ENCODE measurements around the gene FIP1L1. TPM values are rescaled to one million over a fixed set of nuclear protein-coding genes. Genes with fewer than 3 reads are reported as not detected.
"Not testable (repeated sequence)": the region's sequence is repeated elsewhere in the genome, so short reads cannot be mapped to it uniquely, and the experiment has no call there.

Gene FIP1L1, protein sequence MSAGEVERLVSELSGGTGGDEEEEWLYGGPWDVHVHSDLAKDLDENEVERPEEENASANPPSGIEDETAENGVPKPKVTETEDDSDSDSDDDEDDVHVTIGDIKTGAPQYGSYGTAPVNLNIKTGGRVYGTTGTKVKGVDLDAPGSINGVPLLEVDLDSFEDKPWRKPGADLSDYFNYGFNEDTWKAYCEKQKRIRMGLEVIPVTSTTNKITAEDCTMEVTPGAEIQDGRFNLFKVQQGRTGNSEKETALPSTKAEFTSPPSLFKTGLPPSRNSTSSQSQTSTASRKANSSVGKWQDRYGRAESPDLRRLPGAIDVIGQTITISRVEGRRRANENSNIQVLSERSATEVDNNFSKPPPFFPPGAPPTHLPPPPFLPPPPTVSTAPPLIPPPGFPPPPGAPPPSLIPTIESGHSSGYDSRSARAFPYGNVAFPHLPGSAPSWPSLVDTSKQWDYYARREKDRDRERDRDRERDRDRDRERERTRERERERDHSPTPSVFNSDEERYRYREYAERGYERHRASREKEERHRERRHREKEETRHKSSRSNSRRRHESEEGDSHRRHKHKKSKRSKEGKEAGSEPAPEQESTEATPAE
- total RNA-seq = 118 and 123 TPM in 2 replicates

- Mint-ChIP-seq H3K36me3 (ENCODE audit: low read depth) (peaks cover 13% of the 10 kb centered on the region), H3K27me3 (ENCODE audit: insufficient read depth) (peaks cover 6% of the 10 kb centered on the region), H3K4me3 (peak within 1 kb of the TSS; percentile 92), H3K4me1 (ENCODE audit: low read depth) (peaks cover 46% of the 10 kb centered on the region), H3K9me3 (no peaks in the 10 kb centered on the region), H3K27ac (peak within 1 kb of the TSS; percentile 96)
- intact Hi-C loops (cut with micrococcal nuclease) = loop anchor here (1.0 to 5.0 kb wide), 6 partner anchors 11 to 1533 kb away; partner anchors contain the start of genes CHIC2, RASL11B and SCFD2
- peak; percentile 94 for DNase-seq (ENCODE audit: low spot score)
These were observed at the start of gene FIP1L1 for GRCh38 chr4:53377319-53378170. FIP1L1 (plus strand) TSS chr4:53377641; CDS start chr4:53377839, 198 bp downstream.

- intact Hi-C loops (cut with micrococcal nuclease); H3K27ac Mint-ChIP-seq; H3K27me3 Mint-ChIP-seq (ENCODE audit: insufficient read depth); H3K4me1 Mint-ChIP-seq (ENCODE audit: low read depth); DNase-seq (ENCODE audit: low spot score); H3K36me3 Mint-ChIP-seq (ENCODE audit: low read depth); H3K9me3 Mint-ChIP-seq; H3K4me3 Mint-ChIP-seq: not testable (repeated sequence)
These were observed 42.5 kb upstream of the FIP1L1 start for GRCh38 chr4:53334916-53335315.

DNA sequence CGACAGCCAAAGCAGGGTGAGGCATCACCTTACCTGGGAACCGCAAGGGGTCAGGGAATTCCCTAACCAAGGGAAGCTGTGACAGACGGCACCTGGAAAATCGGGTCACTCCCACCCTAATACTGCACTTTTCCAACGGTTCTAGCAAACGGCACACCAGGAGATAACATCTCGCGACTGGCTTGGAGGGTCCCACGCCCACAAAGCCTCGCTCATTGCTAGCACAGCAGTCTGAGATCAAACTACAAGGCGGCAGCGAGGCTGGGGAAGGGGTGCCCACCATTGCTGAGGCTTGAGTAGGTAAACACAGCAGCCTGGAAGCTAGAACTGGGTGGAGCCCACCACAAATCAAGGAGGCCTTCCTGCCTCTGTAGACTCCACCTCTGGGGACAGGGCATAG lies 37.3 kb upstream of the FIP1L1 start:
- Mint-ChIP-seq H3K36me3 (ENCODE audit: low read depth) (peaks cover 16% of the 10 kb centered on the region), H3K9me3 (peaks cover 15% of the 10 kb centered on the region)
- H3K4me3 Mint-ChIP-seq; H3K4me1 Mint-ChIP-seq (ENCODE audit: low read depth); intact Hi-C loops (cut with micrococcal nuclease); H3K27ac Mint-ChIP-seq; H3K27me3 Mint-ChIP-seq (ENCODE audit: insufficient read depth); DNase-seq (ENCODE audit: low spot score): not testable (repeated sequence)

- DNase-seq (ENCODE audit: low spot score); H3K4me3 Mint-ChIP-seq; H3K27me3 Mint-ChIP-seq (ENCODE audit: insufficient read depth); H3K4me1 Mint-ChIP-seq (ENCODE audit: low read depth); intact Hi-C loops (cut with micrococcal nuclease); H3K27ac Mint-ChIP-seq: not testable (repeated sequence)
- peaks cover 15% of the 10 kb centered on the region for H3K9me3 Mint-ChIP-seq
- H3K36me3 Mint-ChIP-seq (ENCODE audit: low read depth) = peaks cover 36% of the 10 kb centered on the region
These were observed 31.0 kb upstream of the FIP1L1 start for GRCh38 chr4:53346392-53346791.

GRCh38 chr4:53346920-53347852 lies 30.3 kb upstream of the FIP1L1 start:
- Mint-ChIP-seq H3K4me3 (no peak overlapping the region), H3K36me3 (ENCODE audit: low read depth) (peaks cover 39% of the 10 kb centered on the region), H3K9me3 (peaks cover 15% of the 10 kb centered on the region), H3K4me1 (ENCODE audit: low read depth) (no peaks in the 10 kb centered on the region), H3K27me3 (ENCODE audit: insufficient read depth) (no peaks in the 10 kb centered on the region), H3K27ac (no peak overlapping the region)
- intact Hi-C loops (cut with micrococcal nuclease) = no loop called here
- DNase-seq (ENCODE audit: low spot score) = no peak

DNA sequence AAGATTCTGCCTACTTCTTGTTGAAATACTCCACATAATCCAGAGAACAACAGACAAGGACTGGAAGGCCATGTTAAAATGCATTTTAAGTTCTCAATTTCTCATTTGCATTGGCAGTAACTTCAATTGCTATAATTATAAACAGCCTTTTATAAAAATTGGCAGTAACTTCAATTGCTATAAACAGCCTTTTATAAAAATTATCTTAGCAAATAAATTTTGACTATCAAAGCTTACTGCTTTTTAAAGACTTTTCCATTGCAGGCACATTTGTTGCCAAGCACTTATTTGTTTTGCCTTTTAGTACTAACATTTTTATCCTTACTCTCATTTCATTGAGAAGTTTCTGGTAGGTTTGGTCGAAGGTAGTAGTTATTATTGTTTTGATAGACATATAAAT lies 29.4 kb upstream of the FIP1L1 start:
- intact Hi-C loops (cut with micrococcal nuclease) = no loop called here
- no peak for DNase-seq (ENCODE audit: low spot score)
- H3K27me3 Mint-ChIP-seq (ENCODE audit: insufficient read depth) = no peaks in the 10 kb centered on the region
- H3K4me1 Mint-ChIP-seq (ENCODE audit: low read depth) = no peaks in the 10 kb centered on the region
- H3K27ac Mint-ChIP-seq = no peak overlapping the region
- H3K9me3 Mint-ChIP-seq = peaks cover 12% of the 10 kb centered on the region
- H3K4me3 Mint-ChIP-seq = no peak overlapping the region
- H3K36me3 Mint-ChIP-seq (ENCODE audit: low read depth) = peaks cover 41% of the 10 kb centered on the region

- peaks cover 37% of the 10 kb centered on the region for H3K36me3 Mint-ChIP-seq (ENCODE audit: low read depth)
- H3K4me1 Mint-ChIP-seq (ENCODE audit: low read depth) = no peaks in the 10 kb centered on the region
- H3K4me3 Mint-ChIP-seq = no peak overlapping the region
- no peak overlapping the region for H3K27ac Mint-ChIP-seq
- H3K27me3 Mint-ChIP-seq (ENCODE audit: insufficient read depth) = no peaks in the 10 kb centered on the region
- intact Hi-C loops (cut with micrococcal nuclease) = no loop called here
- no peak for DNase-seq (ENCODE audit: low spot score)
- peaks cover 8% of the 10 kb centered on the region for H3K9me3 Mint-ChIP-seq
These were observed 28.4 kb upstream of the FIP1L1 start for GRCh38 chr4:53349091-53349491.

DNA sequence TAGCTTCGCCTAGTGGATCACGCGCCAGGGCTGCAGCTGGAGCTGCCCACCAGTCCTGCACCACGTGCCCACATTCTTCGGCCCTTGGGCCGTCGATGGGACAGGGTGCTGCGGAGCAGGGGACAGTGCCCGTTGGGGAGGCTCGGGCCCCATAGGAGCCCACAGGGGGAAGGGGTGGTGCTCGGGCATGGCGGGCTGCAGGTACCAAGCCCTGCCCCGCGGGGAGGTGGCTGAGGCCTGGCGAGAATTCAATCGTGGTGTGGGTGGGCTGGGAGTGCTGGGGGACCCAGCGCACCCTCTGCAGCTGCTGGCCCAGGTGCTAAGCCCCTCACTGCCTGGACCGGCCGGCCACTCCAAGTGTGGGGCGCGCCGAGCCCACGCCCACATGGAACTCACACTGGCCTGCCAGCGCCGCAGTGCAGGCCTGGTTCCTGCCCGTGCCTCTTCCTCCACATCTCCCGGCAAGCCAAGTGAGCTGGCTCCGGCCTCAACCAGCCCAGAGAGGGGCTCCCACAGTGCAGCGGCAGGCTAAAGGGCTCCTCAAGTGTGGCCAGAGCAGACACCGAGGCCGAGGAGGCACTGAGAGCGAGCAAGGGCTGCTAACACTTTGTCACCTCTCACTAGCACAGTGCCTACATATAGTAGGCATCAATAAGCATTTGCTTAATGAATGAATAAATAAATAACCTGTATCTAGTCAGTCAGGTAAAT lies 23.3 kb upstream of the FIP1L1 start:
- H3K27ac Mint-ChIP-seq = no peak overlapping the region
- H3K4me1 Mint-ChIP-seq (ENCODE audit: low read depth) = peaks cover 9% of the 10 kb centered on the region
- H3K27me3 Mint-ChIP-seq (ENCODE audit: insufficient read depth) = no peaks in the 10 kb centered on the region
- intact Hi-C loops (cut with micrococcal nuclease) = no loop called here
- DNase-seq (ENCODE audit: low spot score) = no peak
- no peaks in the 10 kb centered on the region for H3K9me3 Mint-ChIP-seq
- no peak overlapping the region for H3K4me3 Mint-ChIP-seq
- peaks cover 26% of the 10 kb centered on the region for H3K36me3 Mint-ChIP-seq (ENCODE audit: low read depth)

DNA sequence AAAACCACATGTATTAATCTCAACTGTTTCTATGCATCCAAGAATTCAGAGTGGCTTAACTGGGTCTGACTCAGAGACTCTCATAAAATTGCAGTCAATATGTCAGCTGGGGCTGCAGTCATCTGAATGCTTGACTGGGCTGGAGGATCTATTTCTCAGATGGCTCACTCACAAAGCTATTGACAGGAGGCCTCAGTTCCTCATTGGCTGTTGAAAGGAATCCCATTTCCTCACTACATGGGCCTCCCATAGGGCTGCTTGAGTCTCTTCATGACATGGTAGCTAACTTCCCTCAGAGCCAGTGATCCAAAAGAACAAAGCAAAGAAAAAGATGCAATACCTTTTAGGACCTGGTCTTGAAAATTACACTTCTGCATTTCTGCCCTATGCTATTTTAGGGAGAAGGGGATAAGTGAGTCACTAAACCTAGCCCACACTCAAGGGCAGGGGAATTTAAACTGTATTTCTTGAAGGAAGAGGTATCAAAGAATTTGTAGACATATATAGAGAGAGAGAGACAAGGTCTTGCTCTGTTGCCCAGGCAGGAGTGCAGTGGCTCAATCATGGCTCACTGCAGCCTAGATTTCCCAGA lies 21.4 kb upstream of the FIP1L1 start:
- Mint-ChIP-seq H3K4me3 (no peak overlapping the region), H3K27ac (no peak overlapping the region), H3K9me3 (no peaks in the 10 kb centered on the region), H3K4me1 (ENCODE audit: low read depth) (peaks cover 22% of the 10 kb centered on the region), H3K36me3 (ENCODE audit: low read depth) (peaks cover 25% of the 10 kb centered on the region), H3K27me3 (ENCODE audit: insufficient read depth) (no peaks in the 10 kb centered on the region)
- intact Hi-C loops (cut with micrococcal nuclease) = no loop called here
- DNase-seq (ENCODE audit: low spot score) = no peak

- H3K4me3 Mint-ChIP-seq = no peak overlapping the region
- DNase-seq (ENCODE audit: low spot score) = no peak
- peaks cover 17% of the 10 kb centered on the region for H3K36me3 Mint-ChIP-seq (ENCODE audit: low read depth)
- no peaks in the 10 kb centered on the region for H3K9me3 Mint-ChIP-seq
- no peaks in the 10 kb centered on the region for H3K27me3 Mint-ChIP-seq (ENCODE audit: insufficient read depth)
- H3K27ac Mint-ChIP-seq = no peak overlapping the region
- intact Hi-C loops (cut with micrococcal nuclease) = loop anchor here (10.0 kb wide), 1 partner anchor 707 kb away; the partner anchor contains the start of gene USP46
- H3K4me1 Mint-ChIP-seq (ENCODE audit: low read depth) = peaks cover 41% of the 10 kb centered on the region
These were observed 16.0 kb upstream of the FIP1L1 start for GRCh38 chr4:53361451-53361850.

- peaks cover 17% of the 10 kb centered on the region for H3K36me3 Mint-ChIP-seq (ENCODE audit: low read depth)
- peak overlapping the region; percentile 58 for H3K4me3 Mint-ChIP-seq
- DNase-seq (ENCODE audit: low spot score) = no peak
- no peaks in the 10 kb centered on the region for H3K9me3 Mint-ChIP-seq
- H3K4me1 Mint-ChIP-seq (ENCODE audit: low read depth) = peaks cover 47% of the 10 kb centered on the region
- H3K27me3 Mint-ChIP-seq (ENCODE audit: insufficient read depth) = no peaks in the 10 kb centered on the region
- intact Hi-C loops (cut with micrococcal nuclease) = loop anchor here (10.0 kb wide), 1 partner anchor 707 kb away; the partner anchor contains the start of gene USP46
- no peak overlapping the region for H3K27ac Mint-ChIP-seq
These were observed 15.3 kb upstream of the FIP1L1 start for GRCh38 chr4:53362093-53362492.
